ENCODE data around the gene MRPL45. TPM values are rescaled to one million over a fixed set of nuclear protein-coding genes. Genes with fewer than 3 reads are reported as not detected.

MRPL45 gene
- total and polyA plus RNA-seq, 10 of the 15 experiments (the other 5 are each of a cell fraction or from before 2014, with no cell fraction given): 37.5 to 128 (median 59.6) TPM

DNA sequence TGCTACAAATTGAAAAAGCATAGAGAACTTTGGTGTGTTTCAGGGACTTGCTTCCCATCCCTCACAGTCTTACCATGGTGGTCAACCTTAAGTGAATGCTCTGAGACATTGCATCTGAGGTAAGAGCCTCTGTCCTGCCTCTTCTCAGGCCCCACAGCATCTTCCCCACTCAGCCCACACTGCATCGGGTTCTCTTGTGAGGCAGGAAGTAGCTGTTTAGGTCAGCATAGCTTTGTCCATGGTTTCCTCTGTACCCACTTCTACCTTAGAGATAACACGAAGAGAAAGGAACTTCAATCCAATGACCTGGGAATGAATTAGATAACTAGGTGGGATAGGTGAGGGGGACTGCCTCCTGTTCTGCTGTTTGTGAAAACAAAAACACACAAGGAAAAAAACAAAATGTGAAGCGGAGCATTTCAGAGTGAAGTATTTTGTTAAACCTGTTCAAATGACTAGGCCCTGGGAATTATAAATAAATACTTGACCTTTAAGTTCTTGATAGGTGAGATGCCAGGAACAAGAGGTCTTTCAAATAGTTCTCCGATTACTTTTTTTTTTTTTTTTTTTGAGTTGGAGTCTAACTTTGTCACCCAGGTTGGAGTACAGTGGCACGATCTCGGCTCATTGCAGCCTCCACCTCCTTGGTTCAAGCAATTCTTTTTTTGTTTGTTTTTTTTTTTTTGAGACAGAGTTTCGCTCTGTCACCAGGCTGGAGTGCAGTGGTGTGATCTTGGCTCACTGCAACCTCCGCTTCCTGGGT, 72.3 kb downstream of the MRPL45 start:
- BruUV-seq (replicated peaks): no TSS peak
- no peak overlapping the region for H3K4me3 ChIP-seq
- intact Hi-C loops (cut with micrococcal nuclease; ENCODE audit: unreplicated experiment): no loop called here
- ATAC-seq: no peak
- no peak for TF ChIP-seq TCF3 (IDR thresholded peaks at IDR 0.05; ENCODE audit: borderline replicate concordance, insufficient read depth, low read depth, low read length)
- TF ChIP-seq CREB1 (IDR thresholded peaks at IDR 0.05; ENCODE audit: low read depth): no peak
- TF ChIP-seq TBL1XR1 (IDR thresholded peaks at IDR 0.05; ENCODE audit: low read depth, low read length): no peak
- TF ChIP-seq, protein P1, sequence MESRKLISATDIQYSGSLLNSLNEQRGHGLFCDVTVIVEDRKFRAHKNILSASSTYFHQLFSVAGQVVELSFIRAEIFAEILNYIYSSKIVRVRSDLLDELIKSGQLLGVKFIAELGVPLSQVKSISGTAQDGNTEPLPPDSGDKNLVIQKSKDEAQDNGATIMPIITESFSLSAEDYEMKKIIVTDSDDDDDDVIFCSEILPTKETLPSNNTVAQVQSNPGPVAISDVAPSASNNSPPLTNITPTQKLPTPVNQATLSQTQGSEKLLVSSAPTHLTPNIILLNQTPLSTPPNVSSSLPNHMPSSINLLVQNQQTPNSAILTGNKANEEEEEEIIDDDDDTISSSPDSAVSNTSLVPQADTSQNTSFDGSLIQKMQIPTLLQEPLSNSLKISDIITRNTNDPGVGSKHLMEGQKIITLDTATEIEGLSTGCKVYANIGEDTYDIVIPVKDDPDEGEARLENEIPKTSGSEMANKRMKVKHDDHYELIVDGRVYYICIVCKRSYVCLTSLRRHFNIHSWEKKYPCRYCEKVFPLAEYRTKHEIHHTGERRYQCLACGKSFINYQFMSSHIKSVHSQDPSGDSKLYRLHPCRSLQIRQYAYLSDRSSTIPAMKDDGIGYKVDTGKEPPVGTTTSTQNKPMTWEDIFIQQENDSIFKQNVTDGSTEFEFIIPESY (IDR thresholded peaks at IDR 0.05): no peak
- no peak for TF ChIP-seq PML (IDR thresholded peaks at IDR 0.05; ENCODE audit: low read length)
- no peak for TF ChIP-seq SUZ12 (IDR thresholded peaks at IDR 0.05; ENCODE audit: unreplicated experiment)
- TF ChIP-seq BACH1 (IDR thresholded peaks at IDR 0.05; ENCODE audit: borderline replicate concordance): no peak
- TF ChIP-seq JUNB (IDR thresholded peaks at IDR 0.05): no peak
- TF ChIP-seq, protein P2, sequence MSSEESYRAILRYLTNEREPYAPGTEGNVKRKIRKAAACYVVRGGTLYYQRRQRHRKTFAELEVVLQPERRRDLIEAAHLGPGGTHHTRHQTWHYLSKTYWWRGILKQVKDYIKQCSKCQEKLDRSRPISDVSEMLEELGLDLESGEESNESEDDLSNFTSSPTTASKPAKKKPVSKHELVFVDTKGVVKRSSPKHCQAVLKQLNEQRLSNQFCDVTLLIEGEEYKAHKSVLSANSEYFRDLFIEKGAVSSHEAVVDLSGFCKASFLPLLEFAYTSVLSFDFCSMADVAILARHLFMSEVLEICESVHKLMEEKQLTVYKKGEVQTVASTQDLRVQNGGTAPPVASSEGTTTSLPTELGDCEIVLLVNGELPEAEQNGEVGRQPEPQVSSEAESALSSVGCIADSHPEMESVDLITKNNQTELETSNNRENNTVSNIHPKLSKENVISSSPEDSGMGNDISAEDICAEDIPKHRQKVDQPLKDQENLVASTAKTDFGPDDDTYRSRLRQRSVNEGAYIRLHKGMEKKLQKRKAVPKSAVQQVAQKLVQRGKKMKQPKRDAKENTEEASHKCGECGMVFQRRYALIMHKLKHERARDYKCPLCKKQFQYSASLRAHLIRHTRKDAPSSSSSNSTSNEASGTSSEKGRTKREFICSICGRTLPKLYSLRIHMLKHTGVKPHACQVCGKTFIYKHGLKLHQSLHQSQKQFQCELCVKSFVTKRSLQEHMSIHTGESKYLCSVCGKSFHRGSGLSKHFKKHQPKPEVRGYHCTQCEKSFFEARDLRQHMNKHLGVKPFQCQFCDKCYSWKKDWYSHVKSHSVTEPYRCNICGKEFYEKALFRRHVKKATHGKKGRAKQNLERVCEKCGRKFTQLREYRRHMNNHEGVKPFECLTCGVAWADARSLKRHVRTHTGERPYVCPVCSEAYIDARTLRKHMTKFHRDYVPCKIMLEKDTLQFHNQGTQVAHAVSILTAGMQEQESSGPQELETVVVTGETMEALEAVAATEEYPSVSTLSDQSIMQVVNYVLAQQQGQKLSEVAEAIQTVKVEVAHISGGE (CRISPR knock-in tag; IDR thresholded peaks at IDR 0.05): no peak
- TF ChIP-seq BCL11A (IDR thresholded peaks at IDR 0.05; ENCODE audit: low read depth, low read length): no peak
- no peak for TF ChIP-seq SMAD5 (IDR thresholded peaks at IDR 0.05; ENCODE audit: low read depth)
- no peak for TF ChIP-seq CEBPB (IDR thresholded peaks at IDR 0.05; ENCODE audit: borderline replicate concordance in 1 of 2, low read depth in 2 of 2, low read length in 2 of 2)
- TF ChIP-seq RAD51 (IDR thresholded peaks at IDR 0.05): no peak
- TF ChIP-seq FOS (IDR thresholded peaks at IDR 0.05; ENCODE audit: borderline replicate concordance, extremely low read depth, insufficient read length): no peak
- H3K27me3 ChIP-seq (replicated peaks in 1 of 2; ENCODE audit: control insufficient read depth in 2 of 2, insufficient read depth in 2 of 2, low read length in 1 of 2): no peaks in the 10 kb centered on the region
- POLR2A ChIA-PET: no interaction called here
- no peaks in the 10 kb centered on the region for H3K9me3 ChIP-seq (replicated peaks; ENCODE audit: control insufficient read depth, insufficient read depth, low read length)
- H2AFZ ChIP-seq (ENCODE audit: control insufficient read depth, low read depth, low read length): no peak overlapping the region
- H3K36me3 ChIP-seq (ENCODE audit: control insufficient read depth in 2 of 2, insufficient read depth in 2 of 2, low read length in 1 of 2): peaks cover 2 to 13% of the 10 kb centered on the region in 2 experiments; a peak in 3 of 4 replicates
- SMC1A ChIA-PET (ENCODE audit: uncharacterized antibody, unreplicated experiment): interaction anchor here (1.2 kb wide), 1 partner anchor 10 kb away, joined by 6 read pairs; no protein-coding TSS in a partner anchor
- RAD21 ChIA-PET (ENCODE audit: unreplicated experiment): no interaction called here
- FAIRE-seq: no peak
- H3K27ac ChIP-seq (ENCODE audit: control insufficient read depth, insufficient read depth): no peak overlapping the region
- 73% methylated on average over 7 of the region's 8 CpGs for WGBS (ENCODE audit: insufficient coverage, insufficient replicate concordance, low lambda C conversion rate, missing lambda C conversion rate)
- H4K20me1 ChIP-seq (ENCODE audit: control insufficient read depth, insufficient read depth): no peaks in the 10 kb centered on the region
- H3K4me2 ChIP-seq (ENCODE audit: control insufficient read depth, insufficient read depth): no peak overlapping the region
- CTCF ChIA-PET: no interaction called here
- in situ Hi-C loops (cut with MboI): no loop called here
- H3K9ac ChIP-seq (ENCODE audit: control insufficient read depth, insufficient read depth, low read length): no peak overlapping the region
- no peaks in the 10 kb centered on the region for H3K79me2 ChIP-seq (ENCODE audit: control insufficient read depth, insufficient read depth, low read length)
- DNase-seq (ENCODE audit: low read depth, low spot score): no peak
- no peaks in the 10 kb centered on the region for H3K4me1 ChIP-seq (ENCODE audit: control insufficient read depth, insufficient read depth, low read length)

Measured in GM12878 (cell line).